Measurements from ENCODE around the gene SSBP3.

DNA sequence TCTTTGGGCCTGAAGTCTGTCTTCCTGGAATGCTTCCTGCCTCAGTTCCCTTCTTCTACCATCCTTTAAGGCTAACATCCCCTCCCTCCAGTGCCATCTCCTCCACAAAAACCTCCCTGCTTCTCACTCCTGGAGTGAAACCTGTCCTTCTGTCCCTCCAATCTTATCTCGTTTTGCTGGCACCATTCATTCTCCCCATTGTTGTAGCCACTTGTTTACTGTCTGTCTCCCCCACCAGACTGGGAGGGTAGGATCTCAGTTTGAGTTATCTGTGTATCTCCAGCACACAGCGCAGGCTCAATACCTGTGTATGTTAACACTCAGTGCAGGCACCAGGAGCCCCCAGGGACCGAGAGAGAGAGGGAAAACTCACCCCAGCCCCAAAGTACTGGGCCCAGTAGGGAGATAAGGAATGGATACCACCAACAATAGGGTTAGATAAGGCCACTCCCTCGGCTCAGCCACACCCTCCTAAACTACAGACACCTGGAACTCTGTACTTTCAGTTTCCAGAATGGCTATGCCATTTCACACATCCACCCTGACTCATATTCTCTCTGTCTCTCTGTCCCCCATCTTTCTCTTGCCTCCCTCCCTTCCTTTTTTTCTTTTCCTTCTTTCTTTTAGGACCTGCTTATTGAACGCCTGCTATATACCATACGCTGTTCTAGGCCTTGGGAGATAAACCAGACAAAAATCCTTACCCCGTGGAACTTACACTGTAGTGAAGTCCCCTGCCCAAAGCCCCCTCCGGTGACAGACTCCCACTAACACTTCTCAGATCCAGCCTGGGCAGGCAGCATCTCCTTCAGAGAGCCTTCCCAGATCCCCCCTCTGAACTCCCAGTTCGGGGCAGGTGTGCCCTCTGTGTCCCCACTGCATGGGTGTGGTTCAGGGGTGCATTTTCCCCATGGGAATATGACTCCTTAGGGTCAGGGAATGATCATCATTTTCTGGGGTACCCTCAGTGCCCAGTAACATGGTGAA is 3.3 kb upstream of the SSBP3 start:
- TF ChIP-seq FOXM1 (IDR thresholded peaks at IDR 0.05; ENCODE audit: borderline replicate concordance): no peak
- TF ChIP-seq HDGF (IDR thresholded peaks at IDR 0.05; ENCODE audit: borderline replicate concordance): no peak
- no peak for TF ChIP-seq ZNF384 (IDR thresholded peaks at IDR 0.05)

Data from HEK293T (cell line).